GM12865 (cell line): ENCODE measurements around the gene GANC.
"Not testable (repeated sequence)": the region's sequence is repeated elsewhere in the genome, so short reads cannot be mapped to it uniquely, and the experiment has no call there.

ENCODE experiments used
- DNase-seq: peaks from one replicate; pipeline ENCODE4 v3.0.0; 2010; ENCODE audit warnings: low read depth
- H3K4me3 ChIP-seq: 2 replicates; pipeline ENCODE4 v1.5.1; 2011; ENCODE audit warnings: mild to moderate bottlenecking, low read depth, low read length, control low read depth
- TF ChIP-seq, protein P1 (sequence below): IDR thresholded peaks from 2 replicates; pipeline ENCODE4 v1.5.1; 2011; ENCODE audit warnings: low read length, control low read depth, low read depth, inconsistent platforms; ENCODE audit not compliant: insufficient read depth; ENCODE audit errors: missing control alignments

Gene GANC

DNA sequence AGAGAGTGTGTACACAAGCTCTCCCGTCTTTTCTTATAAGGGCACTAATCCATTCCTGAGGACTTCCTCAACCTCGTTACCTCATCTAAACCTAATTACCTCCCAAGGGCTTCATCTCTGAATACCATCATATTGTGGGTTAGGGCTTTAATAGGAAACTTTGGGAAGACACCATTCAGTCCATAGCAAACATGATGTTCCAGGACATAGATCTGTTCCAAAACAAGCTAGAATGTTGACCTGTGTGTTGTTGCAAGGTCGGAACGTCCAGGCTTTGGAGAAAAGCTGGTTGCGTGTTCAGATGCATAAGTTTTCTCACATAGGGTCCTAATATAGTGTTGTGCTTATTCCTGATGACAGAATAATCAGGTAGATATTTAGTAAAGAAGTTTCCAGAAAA lies 9.9 kb downstream of the GANC start:
- DNase-seq, result no peak
- TF ChIP-seq, protein P1, sequence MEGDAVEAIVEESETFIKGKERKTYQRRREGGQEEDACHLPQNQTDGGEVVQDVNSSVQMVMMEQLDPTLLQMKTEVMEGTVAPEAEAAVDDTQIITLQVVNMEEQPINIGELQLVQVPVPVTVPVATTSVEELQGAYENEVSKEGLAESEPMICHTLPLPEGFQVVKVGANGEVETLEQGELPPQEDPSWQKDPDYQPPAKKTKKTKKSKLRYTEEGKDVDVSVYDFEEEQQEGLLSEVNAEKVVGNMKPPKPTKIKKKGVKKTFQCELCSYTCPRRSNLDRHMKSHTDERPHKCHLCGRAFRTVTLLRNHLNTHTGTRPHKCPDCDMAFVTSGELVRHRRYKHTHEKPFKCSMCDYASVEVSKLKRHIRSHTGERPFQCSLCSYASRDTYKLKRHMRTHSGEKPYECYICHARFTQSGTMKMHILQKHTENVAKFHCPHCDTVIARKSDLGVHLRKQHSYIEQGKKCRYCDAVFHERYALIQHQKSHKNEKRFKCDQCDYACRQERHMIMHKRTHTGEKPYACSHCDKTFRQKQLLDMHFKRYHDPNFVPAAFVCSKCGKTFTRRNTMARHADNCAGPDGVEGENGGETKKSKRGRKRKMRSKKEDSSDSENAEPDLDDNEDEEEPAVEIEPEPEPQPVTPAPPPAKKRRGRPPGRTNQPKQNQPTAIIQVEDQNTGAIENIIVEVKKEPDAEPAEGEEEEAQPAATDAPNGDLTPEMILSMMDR, result no peak
- no peak overlapping the region for H3K4me3 ChIP-seq

DNA sequence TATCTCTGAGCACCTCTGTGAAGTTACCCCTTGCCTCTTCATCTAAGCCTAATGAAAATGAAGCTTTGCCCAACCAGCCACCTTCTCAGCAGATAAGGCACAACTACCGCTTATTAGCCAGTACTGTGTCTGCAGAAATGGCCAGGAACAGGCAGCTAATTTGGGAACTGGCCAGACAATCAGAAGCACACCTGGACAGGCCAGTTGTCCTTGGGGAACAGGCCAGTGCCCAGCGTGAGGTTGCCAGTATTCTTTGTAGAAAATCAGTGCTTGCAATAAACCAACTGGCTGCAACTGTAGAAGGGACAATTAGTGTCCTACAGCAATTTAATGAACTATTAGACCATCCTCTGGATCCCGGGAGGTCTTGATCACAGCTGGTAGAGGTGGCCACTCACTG lies 10.7 kb downstream of the GANC start:
- TF ChIP-seq, protein P1, result no peak
- H3K4me3 ChIP-seq, result no peak overlapping the region
- DNase-seq, result no peak

DNA sequence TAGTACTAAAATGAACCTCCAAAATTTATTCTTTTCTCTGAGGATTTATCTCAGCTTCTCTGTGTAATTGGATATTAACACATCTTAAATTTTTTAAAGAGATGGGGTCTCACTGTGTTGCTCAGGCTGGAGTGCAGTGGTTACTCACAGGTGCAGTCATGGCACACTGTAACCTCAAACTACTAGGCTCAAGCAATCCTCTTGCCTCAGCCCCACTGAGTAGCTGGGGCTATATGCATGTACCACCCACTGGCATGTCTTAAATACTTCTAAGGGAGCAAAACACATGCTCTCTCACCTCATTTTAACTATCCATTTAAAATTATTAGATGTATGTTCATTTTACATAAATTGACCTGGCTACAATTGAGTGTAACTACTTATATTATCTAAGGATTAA lies 11.6 kb downstream of the GANC start:
- TF ChIP-seq, protein P1, result no peak
- H3K4me3 ChIP-seq, result no peak overlapping the region
- no peak for DNase-seq

GRCh38 chr15:42285034-42285433 lies 12.0 kb downstream of the GANC start:
- TF ChIP-seq, protein P1, result no peak
- H3K4me3 ChIP-seq, result no peak overlapping the region
- no peak for DNase-seq

DNA sequence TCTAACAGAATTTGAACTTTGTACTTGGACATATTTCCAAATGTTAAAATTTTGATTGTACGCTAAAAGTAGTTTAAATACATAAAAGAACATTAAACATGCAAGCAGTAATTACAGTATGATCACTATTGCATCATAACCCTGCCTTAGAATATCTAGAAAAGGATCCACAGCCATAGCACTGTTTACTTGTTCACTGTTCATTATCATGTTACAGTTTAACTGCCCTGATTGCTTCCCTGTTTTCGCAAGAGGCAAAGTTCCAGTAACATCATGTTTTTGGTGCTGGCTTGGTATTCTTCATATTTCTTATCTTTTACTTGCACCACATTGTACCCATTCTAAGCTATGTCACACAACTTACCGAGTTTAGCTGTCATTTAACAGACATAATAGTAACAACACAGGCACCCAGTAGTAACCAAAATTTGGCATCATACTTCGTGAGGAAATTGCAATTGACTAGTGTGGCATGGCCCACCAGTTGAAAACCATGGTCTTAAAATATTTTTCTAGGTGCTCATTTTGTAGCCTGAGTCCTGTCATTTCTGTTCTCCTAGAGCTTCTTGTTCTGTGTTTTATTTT lies 13.5 kb downstream of the GANC start:
- DNase-seq, result no peak
- no peak overlapping the region for H3K4me3 ChIP-seq
- TF ChIP-seq, protein P1, result no peak

- TF ChIP-seq, protein P1, result no peak
- H3K4me3 ChIP-seq, result no peak overlapping the region
- no peak for DNase-seq
These were observed 14.9 kb downstream of the GANC start for GRCh38 chr15:42287931-42288330.

GRCh38 chr15:42289166-42289565 lies 16.2 kb downstream of the GANC start:
- TF ChIP-seq, protein P1, result no peak
- no peak overlapping the region for H3K4me3 ChIP-seq
- no peak for DNase-seq

DNA sequence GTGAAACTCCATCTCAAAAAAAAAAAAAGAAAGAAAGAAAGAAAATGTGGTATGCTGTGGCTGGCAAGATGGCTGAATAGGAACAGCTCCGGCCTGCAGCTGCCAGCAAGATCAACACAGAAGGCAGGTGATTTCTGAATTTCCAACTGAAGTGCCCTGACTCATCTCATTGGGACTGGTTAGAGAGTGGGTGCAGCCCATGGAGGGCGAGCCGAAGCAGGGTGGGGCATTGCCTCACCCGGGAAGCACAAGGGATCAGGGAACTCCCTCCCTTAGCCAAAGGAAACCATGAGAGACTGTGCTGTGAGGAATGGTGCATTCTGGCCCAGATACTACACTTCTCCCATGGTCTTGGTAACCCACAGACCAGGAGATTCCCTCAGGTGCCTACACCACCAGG lies 28.0 kb downstream of the GANC start:
- H3K4me3 ChIP-seq, DNase-seq: not testable (repeated sequence)
